IMR-90 (cell line): ENCODE data around the gene MXRA8. TPM values are rescaled to one million over a fixed set of nuclear protein-coding genes. Genes with fewer than 3 reads are reported as not detected.

Experiments
- ATAC-seq: fragments of 200-7000 bp; cut with Tn5 transposase; 2 replicates; pipeline ENCODE4 v1.9.1; 2020; ENCODE audit warnings: low read depth, mild to moderate bottlenecking, moderate library complexity
- BruUV-seq: library from RNA; stranded (reverse); fragments of 400-500 nt; replicated peaks from 2 replicates; lab custom pipeline; 2021; lab: Mats Ljungman, UMichigan
- CTCF ChIA-PET: fragments of 300-600 bp; formaldehyde crosslinking; extraction: SDS; loops from one replicate; lab custom pipeline; 2021; ENCODE audit warnings: antibody characterized with exemption; lab: Yijun Ruan, JAX
- POLR2A ChIA-PET: fragments of 300-600 bp; sonication (Branson Sonifier 250); formaldehyde crosslinking; loops from one replicate; lab custom pipeline; 2022; ENCODE audit warnings: antibody characterized with exemption; ENCODE audit not compliant: unreplicated experiment; lab: Charles Lee
- DNase-seq: peaks from one replicate; pipeline ENCODE4 v3.0.0; 2013
- H2AFZ ChIP-seq: replicated peaks from 2 replicates; pipeline ENCODE3; 2013; ENCODE audit warnings: low read length, mild to moderate bottlenecking; ENCODE audit not compliant: poor library complexity
- H2AK5ac ChIP-seq: 2 replicates; pipeline ENCODE4 v1.6.1; 2013; ENCODE audit warnings: low read depth, low read length, inconsistent platforms
- H2AK9ac ChIP-seq: replicated peaks from 2 replicates; pipeline ENCODE3; 2013; ENCODE audit warnings: mild to moderate bottlenecking, low read depth, low read length, moderate library complexity; ENCODE audit not compliant: poor library complexity
- H2BK120ac ChIP-seq: 2 replicates; pipeline ENCODE4 v1.6.1; 2013; ENCODE audit warnings: low read depth, low read length, inconsistent platforms
- H2BK15ac ChIP-seq: 3 replicates; pipeline ENCODE4 v1.6.1; 2013; ENCODE audit warnings: low read depth, low read length, inconsistent platforms
- H2BK20ac ChIP-seq: 2 replicates; pipeline ENCODE4 v1.6.1; 2013; ENCODE audit warnings: low read depth, mild to moderate bottlenecking, inconsistent platforms, low read length, moderate library complexity
- H2BK5ac ChIP-seq: 2 replicates; pipeline ENCODE4 v1.6.1; 2013; ENCODE audit warnings: mild to moderate bottlenecking, low read depth, low read length, inconsistent platforms; ENCODE audit not compliant: poor library complexity, severe bottlenecking
- H3K14ac ChIP-seq: replicated peaks from 2 replicates; pipeline ENCODE4 v1.6.1; 2013; ENCODE audit warnings: low read depth, low read length, inconsistent platforms
- H3K18ac ChIP-seq: 2 replicates; pipeline ENCODE4 v1.6.1; 2013; ENCODE audit warnings: low read depth, low read length, control low read depth
- H3K23ac ChIP-seq: 2 replicates; pipeline ENCODE4 v1.6.1; 2013; ENCODE audit warnings: low read depth, low read length, inconsistent platforms
- H3K27ac ChIP-seq: 2 replicates; pipeline ENCODE4 v1.5.1; 2013; ENCODE audit warnings: mild to moderate bottlenecking, control low read depth, low read length; ENCODE audit not compliant: insufficient read depth
- H3K27me3 ChIP-seq: 2 replicates; pipeline ENCODE4 v1.6.1; 2013; ENCODE audit warnings: low read length; ENCODE audit not compliant: control insufficient read depth, insufficient read depth
- H3K36me3 ChIP-seq: 2 replicates; pipeline ENCODE4 v1.6.1; 2013; ENCODE audit warnings: low read length, mixed read lengths; ENCODE audit not compliant: control insufficient read depth, insufficient read depth
- H3K4ac ChIP-seq: 2 replicates; pipeline ENCODE4 v1.6.1; 2013; ENCODE audit warnings: low read depth, low read length, inconsistent platforms
- H3K4me1 ChIP-seq: 2 replicates; pipeline ENCODE4 v1.6.1; 2013; ENCODE audit warnings: low read length, mixed read lengths; ENCODE audit not compliant: control insufficient read depth, insufficient read depth
- H3K4me2 ChIP-seq: 2 replicates; pipeline ENCODE4 v1.6.1; 2013; ENCODE audit warnings: low read depth, mild to moderate bottlenecking, control low read depth, low read length, moderate library complexity
- H3K4me3 ChIP-seq: 2 replicates; pipeline ENCODE4 v1.5.1; 2013; ENCODE audit warnings: low read depth, mild to moderate bottlenecking, control low read depth, low read length, moderate library complexity; ENCODE audit not compliant: insufficient read depth
- H3K56ac ChIP-seq: 2 replicates; pipeline ENCODE4 v1.6.1; 2013; ENCODE audit warnings: low read length, inconsistent platforms; ENCODE audit not compliant: insufficient read depth; ENCODE audit errors: extremely low read depth
- H3K79me1 ChIP-seq, 2 experiments: 2 replicates each; pipeline ENCODE4 v1.6.1; 2013; ENCODE audit warnings: low read length in 2 of 2, inconsistent platforms in 1 of 2, low read depth in 1 of 2
- H3K9ac ChIP-seq: 2 replicates; pipeline ENCODE4 v1.6.1; 2013; ENCODE audit warnings: low read depth, low read length, control low read depth
- H3K9me1 ChIP-seq: 2 replicates; pipeline ENCODE4 v1.6.1; 2013; ENCODE audit warnings: low read length, inconsistent platforms; ENCODE audit not compliant: insufficient read depth
- H3K9me3 ChIP-seq: 2 replicates; pipeline ENCODE4 v1.6.1; 2013; ENCODE audit warnings: low read length; ENCODE audit not compliant: control insufficient read depth, insufficient read depth
- H4K20me1 ChIP-seq: 2 replicates; pipeline ENCODE4 v1.6.1; 2013; ENCODE audit warnings: low read length, inconsistent platforms; ENCODE audit not compliant: insufficient read depth
- H4K5ac ChIP-seq: 2 replicates; pipeline ENCODE4 v1.6.1; 2013; ENCODE audit warnings: mild to moderate bottlenecking, low read depth, low read length, control low read depth
- H4K8ac ChIP-seq, 2 experiments: 2 replicates each; pipeline ENCODE4 v1.6.1; 2013; ENCODE audit warnings: low read depth in 2 of 2, low read length in 2 of 2, control low read depth in 1 of 2, inconsistent platforms in 1 of 2
- H4K91ac ChIP-seq: 2 replicates; pipeline ENCODE4 v1.6.1; 2013; ENCODE audit warnings: low read depth, low read length, inconsistent platforms; ENCODE audit not compliant: insufficient read depth
- CHD1 ChIP-seq: IDR thresholded peaks from 2 replicates; pipeline ENCODE4 v1.6.1; 2012; ENCODE audit warnings: low read depth, low read length, improper control_type of control experiment
- CTCF ChIP-seq: conservative IDR thresholded peaks from 2 replicates; pipeline ENCODE4 v1.5.1; 2012; ENCODE audit warnings: mild to moderate bottlenecking, low read depth, low read length, improper control_type of control experiment
- ELK1 ChIP-seq: fragments of 150-350 bp; IDR thresholded peaks from 2 replicates; pipeline ENCODE4 v1.6.1; 2016; ENCODE audit warnings: low read depth, mild to moderate bottlenecking, low read length, moderate library complexity, borderline replicate concordance
- MAZ ChIP-seq: IDR thresholded peaks from 2 replicates; pipeline ENCODE4 v1.6.1; 2012; ENCODE audit warnings: low read depth, mild to moderate bottlenecking, low read length, improper control_type of control experiment, moderate library complexity, borderline replicate concordance
- POLR2A ChIP-seq: IDR thresholded peaks from 2 replicates; pipeline ENCODE4 v1.6.1; 2012; ENCODE audit warnings: mild to moderate bottlenecking, low read depth, low read length
- RAD21 ChIP-seq: IDR thresholded peaks from 2 replicates; pipeline ENCODE4 v1.6.1; 2012; ENCODE audit warnings: low read length, improper control_type of control experiment
- RCOR1 ChIP-seq: IDR thresholded peaks from 2 replicates; pipeline ENCODE4 v1.6.1; 2012; ENCODE audit warnings: mild to moderate bottlenecking, low read length, improper control_type of control experiment; ENCODE audit not compliant: insufficient replicate concordance
- RFX5 ChIP-seq: IDR thresholded peaks from 2 replicates; pipeline ENCODE4 v1.8.0; 2012; ENCODE audit warnings: low read depth, mild to moderate bottlenecking, low read length, moderate library complexity
- WGBS, 2 experiments: methylation state at CpG; one replicate each; pipeline versions ENCODE4 v1.1.5 to v1.1.7; 2013; ENCODE audit warnings: missing lambda C conversion rate in 2 of 2; ENCODE audit not compliant: insufficient read length in 1 of 2; ENCODE audit errors: extremely low coverage in 2 of 2; 5-methylcytosine and 5-hydroxymethylcytosine counted together
- dilution Hi-C: fragments of 300-500 bp; cut with HindIII; formaldehyde crosslinking; loops from one replicate; pipeline ENCODE4 v1.14.3; 2018; ENCODE audit warnings: low sequenced_read_pairs; ENCODE audit not compliant: unreplicated experiment
- in situ Hi-C: fragments of 300-500 bp; cut with MboI; formaldehyde crosslinking; loops from 3 replicates; pipeline ENCODE4 v1.14.3; 2019; ENCODE audit warnings: low sequenced_read_pairs, inconsistent platforms, mixed read lengths
- intact Hi-C: fragments of 100-400 bp; cut with micrococcal nuclease; formaldehyde crosslinking; loops from 2 replicates; pipeline ENCODE4 v1.10.0; 2022
- polyA plus RNA-seq, 3 experiments: library from polyadenylated mRNA; depleted of rRNA; stranded (reverse); fragments of >200 nt; gene quantifications; 2 replicates each; pipeline ENCODE4 v1.2.3, GENCODE V29; 2012; ENCODE audit warnings: low replicate concordance in 1 of 3
- total RNA-seq: library from RNA; depleted of rRNA; stranded (reverse); fragments of >200 nt; gene quantifications from 2 replicates; pipeline ENCODE4 v1.2.3, GENCODE V29; 2012

MXRA8 gene
- total and polyA plus RNA-seq, 2 of the 4 experiments (the other 2 are of a cell fraction), result 92.5 to 469 TPM

GRCh38 chr1:1394116-1394515, 35.8 kb upstream of the MXRA8 start:
- Histone ChIP-seq H3K9me1 (no peaks in the 10 kb centered on the region), H4K91ac (no peak overlapping the region), H3K4me2 (no peak overlapping the region), H2BK15ac (no peak overlapping the region), H3K23ac (no peak overlapping the region), H3K9me3 (no peaks in the 10 kb centered on the region), H3K4me1 (peaks cover 5% of the 10 kb centered on the region; the same call in 1 of the 2 replicates), H2BK5ac (no peak overlapping the region), H3K27me3 (no peaks in the 10 kb centered on the region), H3K36me3 (peaks cover 62% of the 10 kb centered on the region), H2AK5ac (no peak overlapping the region), H2AK9ac (no peak overlapping the region), H4K5ac (no peak overlapping the region), H2BK120ac (no peak overlapping the region), H3K4me3 (no peak overlapping the region), H3K27ac (no peak overlapping the region), H2BK20ac (no peak overlapping the region), H3K56ac (no peak overlapping the region), H3K18ac (no peak overlapping the region), H3K9ac (no peak overlapping the region), H4K8ac (no peak overlapping the region), H3K4ac (no peak overlapping the region), H3K14ac (no peak overlapping the region), H2AFZ (no peak overlapping the region), H4K20me1 (peaks cover 26% of the 10 kb centered on the region; the same call in 1 of the 2 replicates), H3K79me1 (peaks cover 16 to 58% of the 10 kb centered on the region in 2 experiments)
- ATAC-seq (no peak), DNase-seq (no peak)
- no TSS peak for BruUV-seq
- POLR2A ChIA-PET, result no interaction called here
- TF ChIP-seq CHD1 (no peak), POLR2A (no peak), CTCF (no peak), MAZ (no peak), RCOR1 (no peak), ELK1 (no peak), RAD21 (no peak), RFX5 (no peak)
- dilution Hi-C loops, result no loop called here
- CTCF ChIA-PET, result no interaction called here
- in situ Hi-C loops, result no loop called here
- no CpG with 5 or more reads among the region's 7 CpGs for WGBS, 2 experiments
- intact Hi-C loops, result no loop called here
